GM12875 (cell line): ENCODE measurements around the gene STMN3.
"Not testable (repeated sequence)": the region's sequence is repeated elsewhere in the genome, so short reads cannot be mapped to it uniquely, and the experiment has no call there.

ENCODE experiments used
- H3K4me3 ChIP-seq: one replicate; pipeline ENCODE4 v1.5.1; 2011; ENCODE audit warnings: low read depth, low read length, control low read depth
- TF ChIP-seq, protein P1 (sequence below): IDR thresholded peaks from 2 replicates; pipeline ENCODE4 v1.5.1; 2011; ENCODE audit warnings: low read depth, mild to moderate bottlenecking, control low read depth, inconsistent platforms, low read length, moderate library complexity, borderline replicate concordance; ENCODE audit not compliant: insufficient read depth

STMN3 gene

DNA sequence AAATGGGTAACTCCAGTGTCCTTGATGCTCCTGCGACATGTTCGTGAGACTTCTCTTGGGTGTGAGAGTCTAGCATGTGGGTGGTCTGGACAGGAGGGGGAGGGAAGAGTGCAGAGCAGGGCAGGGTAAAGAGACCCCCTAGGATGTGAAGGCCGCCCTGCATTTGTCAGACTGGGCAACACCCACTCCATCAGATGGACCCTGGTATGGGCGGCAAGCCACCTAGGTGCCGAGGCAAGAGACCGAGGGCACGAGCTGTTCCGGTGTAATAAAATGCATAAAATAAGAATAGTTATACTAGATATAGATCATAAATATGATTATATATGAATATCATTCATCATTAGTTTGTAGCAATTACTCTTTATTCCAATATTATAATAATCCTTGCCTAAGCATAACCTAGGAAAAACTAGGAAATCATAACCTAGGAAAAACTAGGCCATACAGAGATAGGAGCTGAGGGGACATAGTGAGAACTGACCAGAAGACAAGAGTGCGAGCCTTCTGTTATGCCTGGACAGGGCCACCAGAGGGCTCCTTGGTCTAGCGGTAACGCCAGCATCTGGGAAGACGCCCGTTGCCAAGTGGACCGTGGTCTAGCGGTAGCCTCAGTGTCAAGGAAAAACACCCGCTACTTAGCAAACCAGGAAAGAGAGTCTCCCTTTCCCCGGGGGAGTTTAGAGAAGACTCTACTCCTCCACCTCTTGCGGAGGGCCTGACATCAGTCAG is 39.2 kb downstream of the STMN3 start:
- TF ChIP-seq, protein P1, sequence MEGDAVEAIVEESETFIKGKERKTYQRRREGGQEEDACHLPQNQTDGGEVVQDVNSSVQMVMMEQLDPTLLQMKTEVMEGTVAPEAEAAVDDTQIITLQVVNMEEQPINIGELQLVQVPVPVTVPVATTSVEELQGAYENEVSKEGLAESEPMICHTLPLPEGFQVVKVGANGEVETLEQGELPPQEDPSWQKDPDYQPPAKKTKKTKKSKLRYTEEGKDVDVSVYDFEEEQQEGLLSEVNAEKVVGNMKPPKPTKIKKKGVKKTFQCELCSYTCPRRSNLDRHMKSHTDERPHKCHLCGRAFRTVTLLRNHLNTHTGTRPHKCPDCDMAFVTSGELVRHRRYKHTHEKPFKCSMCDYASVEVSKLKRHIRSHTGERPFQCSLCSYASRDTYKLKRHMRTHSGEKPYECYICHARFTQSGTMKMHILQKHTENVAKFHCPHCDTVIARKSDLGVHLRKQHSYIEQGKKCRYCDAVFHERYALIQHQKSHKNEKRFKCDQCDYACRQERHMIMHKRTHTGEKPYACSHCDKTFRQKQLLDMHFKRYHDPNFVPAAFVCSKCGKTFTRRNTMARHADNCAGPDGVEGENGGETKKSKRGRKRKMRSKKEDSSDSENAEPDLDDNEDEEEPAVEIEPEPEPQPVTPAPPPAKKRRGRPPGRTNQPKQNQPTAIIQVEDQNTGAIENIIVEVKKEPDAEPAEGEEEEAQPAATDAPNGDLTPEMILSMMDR = 0 out of 2 replicates have a peak, but pooled peaks have one; percentile 7
- H3K4me3 ChIP-seq = not testable (repeated sequence)

DNA sequence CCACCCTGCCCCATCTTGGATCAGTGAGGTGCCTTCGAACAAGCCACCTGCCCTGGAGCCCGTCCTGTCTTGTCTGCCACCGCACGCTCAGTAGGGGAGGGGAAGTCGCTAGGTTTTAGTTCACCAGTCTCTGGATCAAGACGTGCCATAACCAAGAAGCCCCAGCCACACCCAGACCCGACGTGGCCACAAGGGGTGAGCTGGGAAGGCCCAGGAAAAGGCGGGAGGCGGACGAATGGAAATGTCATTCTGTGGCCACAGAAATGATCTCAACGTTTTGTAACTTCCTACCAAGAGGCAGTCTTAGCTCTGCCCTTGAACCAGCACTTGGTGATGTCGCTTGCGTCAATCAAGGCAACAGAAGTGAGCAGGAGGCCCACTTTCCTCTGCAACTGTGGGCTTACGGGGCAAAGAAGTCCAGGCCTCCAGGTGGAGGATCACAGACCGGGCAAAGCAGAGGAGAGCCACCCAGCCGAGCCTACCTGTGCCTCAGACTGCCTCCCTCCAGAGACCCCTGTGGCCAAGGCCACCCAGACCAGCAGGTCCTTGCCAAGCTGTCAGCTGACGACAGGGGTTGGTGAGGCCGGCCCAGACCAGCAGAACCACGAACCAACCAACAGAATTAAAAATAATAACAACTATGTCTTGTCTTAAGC is 40.8 kb downstream of the STMN3 start:
- no peak overlapping the region for H3K4me3 ChIP-seq
- TF ChIP-seq, protein P1 = no peak

DNA sequence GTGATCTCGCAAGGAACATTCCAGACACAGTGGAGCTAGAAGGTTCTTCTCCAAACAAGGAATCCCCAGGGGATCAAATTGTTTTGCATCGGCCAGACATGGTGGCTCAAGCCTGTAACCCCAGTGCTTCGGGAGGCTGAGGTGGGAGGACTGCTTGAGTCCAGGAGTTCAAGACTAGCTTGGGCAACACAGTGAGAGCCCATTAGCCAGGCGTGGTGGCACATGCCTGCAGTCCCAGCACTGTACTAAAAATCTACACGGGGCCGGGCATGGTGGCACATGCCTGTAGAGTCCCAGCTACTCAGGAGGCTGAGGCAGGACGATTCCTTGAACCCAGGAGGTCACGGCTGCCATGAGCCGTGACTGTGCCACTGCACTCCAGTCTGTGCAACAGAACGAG is 41.6 kb downstream of the STMN3 start:
- no peak overlapping the region for H3K4me3 ChIP-seq
- TF ChIP-seq, protein P1 = no peak

DNA sequence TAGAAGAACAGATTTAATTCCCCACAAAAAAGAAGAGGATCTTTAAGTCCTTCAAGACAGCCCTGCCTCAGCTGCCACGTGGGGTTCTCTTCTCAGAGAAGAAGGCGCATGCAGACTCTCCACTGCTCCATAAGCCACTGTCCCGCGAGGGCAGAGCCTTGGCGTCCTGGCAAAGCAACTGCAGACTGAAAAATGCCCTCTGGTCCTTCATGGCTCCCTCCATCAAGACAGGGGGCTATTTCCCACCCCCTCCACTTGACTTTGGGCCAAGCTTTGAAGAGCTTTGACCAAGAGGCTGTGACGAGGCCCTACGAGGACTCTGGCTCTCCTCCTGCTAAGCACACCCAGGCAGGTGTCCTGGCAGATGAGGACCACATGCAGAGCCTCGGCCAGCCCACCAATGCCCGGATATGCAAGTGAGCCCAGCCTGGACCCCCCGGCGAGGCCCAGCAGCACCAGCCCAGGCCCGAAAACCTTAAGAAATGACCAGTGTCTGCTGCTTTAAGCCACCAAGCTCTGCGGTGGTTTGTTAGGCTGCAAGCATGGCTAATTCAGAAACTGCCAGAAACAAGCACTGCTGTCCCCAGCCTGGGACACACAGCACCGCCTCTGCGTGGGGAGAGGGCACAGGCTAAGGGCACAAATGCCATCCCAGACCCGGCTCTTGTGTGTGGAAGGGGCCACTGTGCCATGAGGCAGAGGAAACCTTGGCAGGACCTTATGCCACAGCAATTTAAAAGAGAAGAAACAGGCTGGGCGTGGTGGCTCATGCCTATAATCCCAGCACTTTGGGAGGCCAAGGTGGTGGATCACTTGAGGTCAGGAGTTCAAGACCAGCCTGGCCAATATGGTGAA is 42.4 kb downstream of the STMN3 start:
- TF ChIP-seq, protein P1 = no peak

DNA sequence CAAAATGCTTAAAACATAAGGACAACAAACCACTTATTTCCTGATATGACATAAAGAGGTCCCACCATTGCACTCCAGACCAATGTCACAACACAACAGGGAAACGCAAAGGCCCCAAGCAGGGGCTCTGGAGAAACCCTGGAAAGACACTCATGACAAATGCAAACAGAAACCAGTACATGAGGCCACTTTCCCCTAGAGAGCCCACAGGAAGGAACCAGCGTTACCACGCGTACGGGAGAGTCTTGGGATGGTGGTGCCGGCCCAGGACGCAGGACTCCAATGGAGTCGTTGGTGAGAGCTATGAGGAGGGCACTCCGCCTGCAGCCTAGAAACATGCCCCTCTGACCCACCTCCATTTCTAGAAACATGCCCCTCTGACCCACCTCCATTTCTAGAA is 46.5 kb downstream of the STMN3 start:
- H3K4me3 ChIP-seq = no peak overlapping the region
- TF ChIP-seq, protein P1 = no peak

More for the DNA sequence above, 42.4 kb downstream of the STMN3 start:
- H3K4me3 ChIP-seq = no peak overlapping the region

DNA sequence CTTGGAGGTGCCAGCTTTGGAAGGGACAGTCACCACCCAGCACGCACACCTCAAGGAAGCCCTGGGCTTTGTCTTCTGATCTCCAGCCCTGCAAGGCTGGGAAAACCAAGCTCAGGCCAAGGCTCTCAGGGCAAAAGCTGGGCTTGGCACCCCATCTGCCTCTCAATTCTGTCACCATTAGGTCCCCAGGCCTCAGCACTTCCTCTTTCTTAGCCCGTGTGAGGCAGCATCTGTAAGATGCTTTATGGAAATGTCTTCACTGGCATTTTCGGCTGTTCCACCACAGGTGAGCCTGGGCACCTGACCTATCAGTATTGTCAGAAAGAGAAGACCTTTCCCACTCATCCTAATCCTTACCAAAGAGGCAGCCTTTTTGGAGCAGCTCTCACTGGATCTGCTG is 50.9 kb downstream of the STMN3 start:
- no peak overlapping the region for H3K4me3 ChIP-seq
- TF ChIP-seq, protein P1 = no peak

DNA sequence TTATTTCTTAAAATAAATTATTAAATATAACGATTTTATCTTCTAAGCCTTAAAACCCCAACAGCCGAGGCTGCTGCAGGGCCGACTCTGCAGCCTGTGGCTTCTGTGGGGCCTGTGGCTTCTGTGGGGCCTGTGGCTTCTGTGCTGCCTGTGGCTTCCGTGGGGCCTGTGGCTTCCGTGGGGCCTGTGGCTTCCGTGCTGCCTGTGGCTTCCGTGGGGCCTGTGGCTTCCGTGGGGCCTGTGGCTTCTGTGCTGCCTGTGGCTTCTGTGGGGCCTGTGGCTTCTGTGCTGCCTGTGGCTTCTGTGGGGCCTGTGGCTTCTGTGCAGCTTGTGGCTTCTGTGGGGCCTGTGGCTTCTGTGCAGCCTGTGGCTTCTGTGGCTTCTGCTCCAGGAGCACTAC is 51.5 kb downstream of the STMN3 start:
- not testable (repeated sequence) for H3K4me3 ChIP-seq
